BJ (cell line): ENCODE measurements around the gene FAM186B. TPM values are rescaled to one million over a fixed set of nuclear protein-coding genes. Genes with fewer than 3 reads are reported as not detected.

Experiments used
- CTCF ChIA-PET: fragments of 350-600 bp; formaldehyde crosslinking; extraction: SDS; loops from one replicate; lab custom pipeline; 2021; ENCODE audit warnings: antibody characterized with exemption, inconsistent platforms; lab: Yijun Ruan, JAX
- POLR2A ChIA-PET: fragments of 300-600 bp; sonication (Branson Sonifier 250); formaldehyde crosslinking; extraction: SDS; loops from one replicate; lab custom pipeline; 2021; ENCODE audit warnings: antibody characterized with exemption; lab: Charles Lee
- DNase-seq: peaks from one replicate; pipeline ENCODE4 v3.0.0-alpha.2; 2011; ENCODE audit warnings: low read depth
- H3K27me3 ChIP-seq: 2 replicates; pipeline ENCODE4 v1.6.0; 2011; ENCODE audit warnings: low read length; ENCODE audit not compliant: control insufficient read depth, insufficient read depth
- H3K36me3 ChIP-seq: 2 replicates; pipeline ENCODE4 v1.5.1; 2011; ENCODE audit warnings: low read length; ENCODE audit not compliant: control insufficient read depth, insufficient read depth
- H3K4me3 ChIP-seq: 2 replicates; pipeline ENCODE4 v1.5.1; 2011; ENCODE audit warnings: low read depth, mild to moderate bottlenecking, control low read depth, low read length
- CTCF ChIP-seq: IDR thresholded peaks from 2 replicates; pipeline ENCODE4 v1.5.1; 2011; ENCODE audit warnings: low read depth, mild to moderate bottlenecking, control low read depth, inconsistent platforms, low read length, moderate library complexity; ENCODE audit not compliant: insufficient read depth
- polyA plus RNA-seq: library from polyadenylated mRNA; depleted of rRNA; stranded (reverse); fragments of >200 nt; gene quantifications from 2 replicates; pipeline ENCODE4 v1.2.3, GENCODE V29; 2011

FAM186B gene
- polyA plus RNA-seq, 1 experiment = 0.11 TPM

DNA sequence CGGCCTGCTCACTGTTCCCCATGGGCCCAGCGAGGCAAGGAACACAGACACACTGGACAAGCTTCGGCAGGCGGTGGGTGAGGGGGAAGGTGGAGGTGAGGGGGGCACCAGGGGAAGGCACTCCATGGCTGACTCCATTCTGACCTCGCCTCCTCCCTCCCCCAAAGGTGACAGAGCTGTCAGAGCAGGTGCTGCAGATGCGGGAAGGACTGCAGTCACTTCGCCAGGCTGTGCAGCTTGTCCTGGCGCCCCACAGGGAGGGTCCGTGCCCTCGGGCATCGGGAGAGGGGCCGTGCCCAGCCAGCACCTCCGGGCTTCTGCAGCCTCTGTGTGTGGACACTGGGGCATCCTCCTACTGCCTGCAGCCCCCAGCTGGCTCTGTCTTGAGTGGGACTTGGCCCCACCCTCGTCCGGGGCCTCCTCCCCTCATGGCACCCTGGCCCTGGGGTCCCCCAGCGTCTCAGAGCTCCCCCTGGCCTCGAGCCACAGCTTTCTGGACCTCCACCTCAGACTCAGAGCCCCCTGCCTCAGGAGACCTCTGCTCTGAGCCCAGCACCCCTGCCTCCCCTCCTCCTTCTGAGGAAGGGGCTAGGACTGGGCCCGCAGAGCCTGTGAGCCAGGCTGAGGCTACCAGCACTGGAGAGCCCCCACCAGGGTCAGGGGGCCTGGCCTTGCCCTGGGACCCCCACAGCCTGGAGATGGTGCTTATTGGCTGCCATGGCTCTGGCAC is 48.1 kb downstream of the FAM186B start:
- no peak for DNase-seq
- ChIA-PET POLR2A (no interaction called here), CTCF (interaction anchor here (0.5 to 1.3 kb wide), 5 partner anchors 23 to 271 kb away, joined by 3 to 6 read pairs (median 5); no protein-coding TSS in a partner anchor)

DNA sequence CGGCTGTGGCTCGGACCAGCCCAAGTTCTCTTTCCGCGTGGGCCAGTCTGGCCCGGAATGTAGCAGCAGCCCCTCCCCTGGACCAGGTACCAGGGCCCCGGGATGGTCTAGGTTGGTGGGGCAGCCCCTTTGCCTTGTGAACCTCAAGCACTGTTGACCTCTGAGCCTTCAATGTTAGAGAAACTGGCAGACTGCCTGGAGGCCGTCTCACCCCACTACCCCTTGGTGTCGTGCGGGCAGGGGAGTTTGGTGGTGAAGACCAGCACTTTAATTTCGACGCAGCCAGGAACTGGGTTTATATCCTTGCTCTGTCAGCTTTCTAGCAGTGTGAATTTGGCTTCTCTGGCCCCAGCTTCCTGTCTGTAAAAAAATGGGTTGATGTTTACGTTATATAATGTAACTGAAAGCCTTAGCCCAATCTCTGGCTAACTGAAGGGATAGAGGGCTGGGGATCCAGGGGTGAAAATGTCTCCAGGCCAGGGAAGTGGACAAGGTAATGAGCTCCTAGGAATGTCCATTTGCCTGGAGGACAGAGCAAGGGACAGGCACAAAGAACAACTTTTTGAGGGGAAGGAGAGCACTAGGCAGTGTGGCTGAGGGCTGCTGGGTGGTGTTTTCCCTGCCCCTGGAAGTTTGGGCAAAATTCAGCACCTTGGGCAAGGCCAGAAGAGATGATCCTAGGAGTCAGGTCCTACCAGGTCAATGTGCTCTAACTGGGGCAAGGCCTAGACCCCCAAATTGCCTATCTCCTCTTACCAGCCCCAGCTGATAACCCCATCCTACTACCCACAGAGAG is 48.9 kb downstream of the FAM186B start:
- TF ChIP-seq CTCF = no peak
- ChIA-PET POLR2A (no interaction called here), CTCF (interaction anchor here (0.5 to 1.3 kb wide), 5 partner anchors 23 to 270 kb away, joined by 3 to 6 read pairs (median 4); no protein-coding TSS in a partner anchor)
- Histone ChIP-seq H3K4me3 (no peak overlapping the region), H3K36me3 (peaks cover 29% of the 10 kb centered on the region), H3K27me3 (peaks cover 5% of the 10 kb centered on the region; the same call in 1 of the 2 replicates)
- no peak for DNase-seq

More for the DNA sequence above, 48.1 kb downstream of the FAM186B start:
- H3K36me3 ChIP-seq = peaks cover 32% of the 10 kb centered on the region
- TF ChIP-seq CTCF = no peak
- no peaks in the 10 kb centered on the region; the same call in 1 of the 2 replicates for H3K27me3 ChIP-seq
- H3K4me3 ChIP-seq = no peak overlapping the region

DNA sequence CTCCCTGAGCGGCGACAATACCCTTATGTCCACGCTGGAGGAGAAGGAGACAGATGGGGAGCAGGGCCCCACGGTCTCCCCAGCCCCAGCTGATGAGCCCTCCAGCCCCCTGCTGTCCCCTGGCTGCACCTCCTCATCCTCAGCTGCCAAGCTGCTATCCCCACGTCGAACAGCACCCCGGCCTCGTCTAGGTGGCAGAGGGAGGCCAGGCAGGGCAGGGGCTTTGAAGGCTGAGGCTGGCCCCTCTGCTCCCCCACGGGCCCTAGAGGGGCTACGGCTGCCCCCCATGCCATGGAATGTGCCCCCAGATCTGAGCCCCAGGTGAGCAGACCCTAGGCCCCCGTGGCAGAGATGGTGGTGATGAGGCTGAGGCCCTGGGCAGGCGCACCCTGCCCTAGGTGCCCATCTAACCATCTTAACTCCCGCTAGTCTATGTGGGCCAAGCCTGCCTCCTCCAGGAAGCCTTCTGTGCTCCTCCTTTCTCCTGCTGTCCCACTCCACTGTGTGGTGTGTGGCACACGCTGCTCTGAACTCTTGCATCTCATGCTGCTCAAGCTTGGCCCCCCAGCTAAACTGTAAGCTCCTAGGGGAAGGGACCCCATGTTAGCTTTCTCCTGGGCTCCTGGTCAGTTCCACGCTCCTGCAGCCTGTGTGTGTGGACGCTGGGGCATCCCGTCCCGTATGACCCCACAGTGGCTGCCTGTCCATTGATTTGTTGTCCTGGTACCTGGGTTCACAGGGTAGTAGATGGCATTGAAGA is 49.6 kb downstream of the FAM186B start:
- CTCF ChIA-PET = interaction anchor here (1.3 kb wide), 1 partner anchor 197 kb away, joined by 4 read pairs; no protein-coding TSS in a partner anchor
- no peak for TF ChIP-seq CTCF
- no peak for DNase-seq
- Histone ChIP-seq H3K27me3 (peaks cover 5% of the 10 kb centered on the region), H3K4me3 (no peak overlapping the region), H3K36me3 (peaks cover 29% of the 10 kb centered on the region)
- POLR2A ChIA-PET = interaction anchor here (0.6 kb wide), 2 partner anchors 186 to 233 kb away, joined by 3 read pairs; no protein-coding TSS in a partner anchor

- DNase-seq = no peak
- H3K27me3 ChIP-seq = peaks cover 16% of the 10 kb centered on the region
- TF ChIP-seq CTCF = no peak
- ChIA-PET CTCF (interaction anchor here (0.6 to 5.0 kb wide), 8 partner anchors 7 to 223 kb away, joined by 3 to 18 read pairs (median 3); no protein-coding TSS in a partner anchor), POLR2A (no interaction called here)
- H3K36me3 ChIP-seq = peaks cover 16% of the 10 kb centered on the region
- H3K4me3 ChIP-seq = no peak overlapping the region
Measured at GRCh38 chr12:49554266-49554665, 51.2 kb downstream of the FAM186B start.
